GM23248 (cell line): ENCODE results near the gene ZNF608.

Experiments used
- EZH2 ChIP-seq: fragments of 200-600 bp; sonication (generic); IDR thresholded peaks from 2 replicates; pipeline ENCODE4 v1.6.1; 2018; ENCODE audit warnings: antibody characterized with exemption, mild to moderate bottlenecking; ENCODE audit not compliant: insufficient read depth, poor library complexity, severe bottlenecking
- EZH2phosphoT487 ChIP-seq: fragments of 200-600 bp; sonication (generic); IDR thresholded peaks from 2 replicates; pipeline ENCODE4 v1.6.1; 2018; ENCODE audit warnings: antibody characterized with exemption, moderate library complexity, mild to moderate bottlenecking, low read depth; ENCODE audit not compliant: insufficient read depth

DNA sequence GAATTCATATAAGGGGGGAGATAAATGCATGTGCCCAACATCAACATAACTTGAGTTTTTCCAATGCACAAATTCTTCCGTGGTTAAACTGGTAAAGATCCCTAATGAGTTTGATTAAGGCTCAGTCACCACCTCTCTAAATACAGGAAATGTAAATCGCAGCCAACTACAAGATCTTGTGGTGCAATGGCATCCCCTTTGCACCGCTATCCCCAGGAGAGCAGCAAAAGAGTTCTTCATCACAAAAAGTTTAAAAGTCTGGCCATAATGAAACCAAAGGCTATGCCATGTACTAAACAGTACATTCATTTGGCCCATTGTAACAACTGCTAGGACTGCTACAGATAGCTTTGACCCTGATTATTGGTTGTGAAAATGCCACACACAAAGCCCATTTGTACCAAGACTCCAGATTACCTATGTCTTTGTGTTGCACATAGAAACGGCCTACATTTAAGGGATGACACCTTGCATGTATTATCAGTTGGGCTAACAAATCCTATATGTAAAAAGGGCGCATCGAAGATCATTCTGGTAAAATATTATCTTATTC lies 44.5 kb downstream of the ZNF608 start:
- TF ChIP-seq EZH2 (no peak), EZH2phosphoT487 (no peak)
